GM23338 (cell line): ENCODE results near the gene NABP1. TPM values are rescaled to one million over a fixed set of nuclear protein-coding genes. Genes with fewer than 3 reads are reported as not detected.

Experiments
- CREB1 ChIP-seq: fragments of 250-450 bp; sonication (Bioruptor Pico); IDR thresholded peaks from 2 replicates; pipeline ENCODE4 v1.5.0; 2020; ENCODE audit warnings: low read depth, mild to moderate bottlenecking, moderate library complexity
- EZH2 ChIP-seq: fragments of 200-600 bp; sonication (generic); IDR thresholded peaks from one replicate; pipeline ENCODE4 v1.8.0; 2017; ENCODE audit warnings: antibody characterized with exemption, mild to moderate bottlenecking, low read depth; ENCODE audit not compliant: unreplicated experiment
- JUNB ChIP-seq: IDR thresholded peaks from one replicate; pipeline ENCODE4 v1.6.1; 2016; ENCODE audit warnings: antibody characterized with exemption; ENCODE audit not compliant: unreplicated experiment
- STAT1 ChIP-seq: IDR thresholded peaks from one replicate; pipeline ENCODE4 v1.6.1; 2016; ENCODE audit warnings: antibody characterized with exemption; ENCODE audit not compliant: unreplicated experiment
- ZNF114 ChIP-seq: fragments of 250-450 bp; sonication (Bioruptor Pico); IDR thresholded peaks from 2 replicates; pipeline ENCODE4 v1.5.0; 2020; ENCODE audit warnings: mild to moderate bottlenecking, moderate library complexity
- ZNF331 ChIP-seq: fragments of 250-450 bp; sonication (Bioruptor Pico); IDR thresholded peaks from 2 replicates; pipeline ENCODE4 v1.5.0; 2020; ENCODE audit warnings: low read depth, mild to moderate bottlenecking, moderate library complexity
- polyA plus RNA-seq: library from polyadenylated mRNA; unstranded; fragments of >200 nt; fragmentation: Nextera tagmentation; extraction: Ambion mirVana; gene quantifications from 2 replicates; pipeline ENCODE4 v1.2.1, GENCODE V29; 2016
- total RNA-seq: library from RNA; depleted of rRNA; stranded (reverse); fragments of >200 nt; shearing (Covaris generic); gene quantifications from 2 replicates; pipeline ENCODE4 v1.2.3, GENCODE V29; 2014
- TF ChIP-seq, protein P1 (sequence below): fragments of 250-450 bp; sonication (Bioruptor Pico); IDR thresholded peaks from 2 replicates; pipeline ENCODE4 v1.5.0; 2020; ENCODE audit warnings: mild to moderate bottlenecking, moderate library complexity
- TF ChIP-seq, protein P2 (sequence below): IDR thresholded peaks from 2 replicates; pipeline ENCODE4 v1.6.1; 2016; ENCODE audit warnings: antibody characterized with exemption
- TF ChIP-seq, protein P3 (sequence below), 2 experiments: fragments of 200-600 bp in 1 of 2; sonication (generic) in 1 of 2; conservative IDR thresholded peaks; 2 replicates each; pipeline versions ENCODE4 v1.5.1 to v1.6.1; 2016 to 2017; ENCODE audit warnings: antibody characterized with exemption in 2 of 2, low read depth in 2 of 2, mild to moderate bottlenecking in 2 of 2, moderate library complexity in 1 of 2

The NABP1 gene
- total and polyA plus RNA-seq, 2 experiments from 2014 or later, result 5.2 to 5.6 TPM

DNA sequence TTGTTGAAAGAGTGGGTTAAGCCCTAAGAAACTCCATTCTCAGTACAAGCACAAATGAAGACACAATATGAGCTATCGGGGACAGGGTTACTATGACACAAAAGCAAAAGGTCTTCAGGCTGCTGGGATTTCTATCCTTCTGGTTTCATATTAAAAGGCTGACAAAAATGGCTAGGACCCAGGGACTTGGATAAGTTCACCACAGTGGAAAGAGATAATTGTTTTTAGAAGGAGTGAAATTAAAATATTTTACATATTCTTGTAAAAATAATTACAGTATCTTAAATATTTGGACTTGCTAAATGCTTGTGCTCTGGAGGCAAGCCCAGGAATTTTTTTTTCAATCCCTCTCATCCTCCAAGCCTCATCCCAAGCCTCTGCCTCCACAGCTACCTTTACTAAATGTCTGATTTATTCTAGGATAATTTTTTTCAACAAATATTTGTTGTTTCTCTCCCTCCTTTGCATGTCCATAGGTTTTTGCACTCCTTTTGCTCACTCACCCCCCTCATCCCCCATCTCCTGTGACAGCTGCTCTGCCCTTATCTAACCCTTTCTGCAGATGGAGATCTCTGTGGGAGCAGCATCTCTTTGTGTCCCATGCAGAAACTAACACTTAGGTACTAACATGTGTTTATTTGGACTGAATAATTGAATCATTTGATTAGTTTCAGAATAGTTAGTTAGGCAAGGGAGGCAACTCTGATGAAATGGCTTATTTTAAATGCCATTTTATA is 47.8 kb upstream of the NABP1 start (continued):
- TF ChIP-seq, protein P1, sequence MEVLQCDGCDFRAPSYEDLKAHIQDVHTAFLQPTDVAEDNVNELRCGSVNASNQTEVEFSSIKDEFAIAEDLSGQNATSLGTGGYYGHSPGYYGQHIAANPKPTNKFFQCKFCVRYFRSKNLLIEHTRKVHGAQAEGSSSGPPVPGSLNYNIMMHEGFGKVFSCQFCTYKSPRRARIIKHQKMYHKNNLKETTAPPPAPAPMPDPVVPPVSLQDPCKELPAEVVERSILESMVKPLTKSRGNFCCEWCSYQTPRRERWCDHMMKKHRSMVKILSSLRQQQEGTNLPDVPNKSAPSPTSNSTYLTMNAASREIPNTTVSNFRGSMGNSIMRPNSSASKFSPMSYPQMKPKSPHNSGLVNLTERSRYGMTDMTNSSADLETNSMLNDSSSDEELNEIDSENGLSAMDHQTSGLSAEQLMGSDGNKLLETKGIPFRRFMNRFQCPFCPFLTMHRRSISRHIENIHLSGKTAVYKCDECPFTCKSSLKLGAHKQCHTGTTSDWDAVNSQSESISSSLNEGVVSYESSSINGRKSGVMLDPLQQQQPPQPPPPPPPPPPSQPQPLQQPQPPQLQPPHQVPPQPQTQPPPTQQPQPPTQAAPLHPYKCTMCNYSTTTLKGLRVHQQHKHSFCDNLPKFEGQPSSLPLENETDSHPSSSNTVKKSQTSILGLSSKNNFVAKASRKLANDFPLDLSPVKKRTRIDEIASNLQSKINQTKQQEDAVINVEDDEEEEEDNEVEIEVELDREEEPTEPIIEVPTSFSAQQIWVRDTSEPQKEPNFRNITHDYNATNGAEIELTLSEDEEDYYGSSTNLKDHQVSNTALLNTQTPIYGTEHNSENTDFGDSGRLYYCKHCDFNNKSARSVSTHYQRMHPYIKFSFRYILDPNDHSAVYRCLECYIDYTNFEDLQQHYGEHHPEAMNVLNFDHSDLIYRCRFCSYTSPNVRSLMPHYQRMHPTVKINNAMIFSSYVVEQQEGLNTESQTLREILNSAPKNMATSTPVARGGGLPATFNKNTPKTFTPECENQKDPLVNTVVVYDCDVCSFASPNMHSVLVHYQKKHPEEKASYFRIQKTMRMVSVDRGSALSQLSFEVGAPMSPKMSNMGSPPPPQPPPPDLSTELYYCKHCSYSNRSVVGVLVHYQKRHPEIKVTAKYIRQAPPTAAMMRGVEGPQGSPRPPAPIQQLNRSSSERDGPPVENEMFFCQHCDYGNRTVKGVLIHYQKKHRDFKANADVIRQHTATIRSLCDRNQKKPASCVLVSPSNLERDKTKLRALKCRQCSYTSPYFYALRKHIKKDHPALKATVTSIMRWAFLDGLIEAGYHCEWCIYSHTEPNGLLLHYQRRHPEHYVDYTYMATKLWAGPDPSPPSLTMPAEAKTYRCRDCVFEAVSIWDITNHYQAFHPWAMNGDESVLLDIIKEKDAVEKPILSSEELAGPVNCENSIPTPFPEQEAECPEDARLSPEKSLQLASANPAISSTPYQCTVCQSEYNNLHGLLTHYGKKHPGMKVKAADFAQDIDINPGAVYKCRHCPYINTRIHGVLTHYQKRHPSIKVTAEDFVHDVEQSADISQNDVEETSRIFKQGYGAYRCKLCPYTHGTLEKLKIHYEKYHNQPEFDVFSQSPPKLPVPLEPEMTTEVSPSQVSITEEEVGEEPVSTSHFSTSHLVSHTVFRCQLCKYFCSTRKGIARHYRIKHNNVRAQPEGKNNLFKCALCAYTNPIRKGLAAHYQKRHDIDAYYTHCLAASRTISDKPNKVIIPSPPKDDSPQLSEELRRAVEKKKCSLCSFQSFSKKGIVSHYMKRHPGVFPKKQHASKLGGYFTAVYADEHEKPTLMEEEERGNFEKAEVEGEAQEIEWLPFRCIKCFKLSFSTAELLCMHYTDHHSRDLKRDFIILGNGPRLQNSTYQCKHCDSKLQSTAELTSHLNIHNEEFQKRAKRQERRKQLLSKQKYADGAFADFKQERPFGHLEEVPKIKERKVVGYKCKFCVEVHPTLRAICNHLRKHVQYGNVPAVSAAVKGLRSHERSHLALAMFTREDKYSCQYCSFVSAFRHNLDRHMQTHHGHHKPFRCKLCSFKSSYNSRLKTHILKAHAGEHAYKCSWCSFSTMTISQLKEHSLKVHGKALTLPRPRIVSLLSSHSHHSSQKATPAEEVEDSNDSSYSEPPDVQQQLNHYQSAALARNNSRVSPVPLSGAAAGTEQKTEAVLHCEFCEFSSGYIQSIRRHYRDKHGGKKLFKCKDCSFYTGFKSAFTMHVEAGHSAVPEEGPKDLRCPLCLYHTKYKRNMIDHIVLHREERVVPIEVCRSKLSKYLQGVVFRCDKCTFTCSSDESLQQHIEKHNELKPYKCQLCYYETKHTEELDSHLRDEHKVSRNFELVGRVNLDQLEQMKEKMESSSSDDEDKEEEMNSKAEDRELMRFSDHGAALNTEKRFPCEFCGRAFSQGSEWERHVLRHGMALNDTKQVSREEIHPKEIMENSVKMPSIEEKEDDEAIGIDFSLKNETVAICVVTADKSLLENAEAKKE, result no peak
- TF ChIP-seq, protein P2, sequence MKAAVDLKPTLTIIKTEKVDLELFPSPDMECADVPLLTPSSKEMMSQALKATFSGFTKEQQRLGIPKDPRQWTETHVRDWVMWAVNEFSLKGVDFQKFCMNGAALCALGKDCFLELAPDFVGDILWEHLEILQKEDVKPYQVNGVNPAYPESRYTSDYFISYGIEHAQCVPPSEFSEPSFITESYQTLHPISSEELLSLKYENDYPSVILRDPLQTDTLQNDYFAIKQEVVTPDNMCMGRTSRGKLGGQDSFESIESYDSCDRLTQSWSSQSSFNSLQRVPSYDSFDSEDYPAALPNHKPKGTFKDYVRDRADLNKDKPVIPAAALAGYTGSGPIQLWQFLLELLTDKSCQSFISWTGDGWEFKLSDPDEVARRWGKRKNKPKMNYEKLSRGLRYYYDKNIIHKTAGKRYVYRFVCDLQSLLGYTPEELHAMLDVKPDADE, result no peak
- TF ChIP-seq EZH2 (no peak), ZNF114 (CRISPR knock-in tag) (no peak), JUNB (no peak), CREB1 (no peak), STAT1 (no peak), ZNF331 (CRISPR knock-in tag) (no peak)
- TF ChIP-seq, protein P3, sequence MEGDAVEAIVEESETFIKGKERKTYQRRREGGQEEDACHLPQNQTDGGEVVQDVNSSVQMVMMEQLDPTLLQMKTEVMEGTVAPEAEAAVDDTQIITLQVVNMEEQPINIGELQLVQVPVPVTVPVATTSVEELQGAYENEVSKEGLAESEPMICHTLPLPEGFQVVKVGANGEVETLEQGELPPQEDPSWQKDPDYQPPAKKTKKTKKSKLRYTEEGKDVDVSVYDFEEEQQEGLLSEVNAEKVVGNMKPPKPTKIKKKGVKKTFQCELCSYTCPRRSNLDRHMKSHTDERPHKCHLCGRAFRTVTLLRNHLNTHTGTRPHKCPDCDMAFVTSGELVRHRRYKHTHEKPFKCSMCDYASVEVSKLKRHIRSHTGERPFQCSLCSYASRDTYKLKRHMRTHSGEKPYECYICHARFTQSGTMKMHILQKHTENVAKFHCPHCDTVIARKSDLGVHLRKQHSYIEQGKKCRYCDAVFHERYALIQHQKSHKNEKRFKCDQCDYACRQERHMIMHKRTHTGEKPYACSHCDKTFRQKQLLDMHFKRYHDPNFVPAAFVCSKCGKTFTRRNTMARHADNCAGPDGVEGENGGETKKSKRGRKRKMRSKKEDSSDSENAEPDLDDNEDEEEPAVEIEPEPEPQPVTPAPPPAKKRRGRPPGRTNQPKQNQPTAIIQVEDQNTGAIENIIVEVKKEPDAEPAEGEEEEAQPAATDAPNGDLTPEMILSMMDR (conservative IDR thresholded peaks at IDR 0.05; ENCODE audit: low read depth in 2 of 2), result no peak
